ENCODE results near the gene PUM1.
"Not testable (repeated sequence)": the region's sequence is repeated elsewhere in the genome, so short reads cannot be mapped to it uniquely, and the experiment has no call there.

PUM1 gene

GRCh38 chr1:30991862-30992606 is 73.5 kb downstream of the PUM1 start:
- no peak for DNase-seq

- no peak for DNase-seq
Observed at GRCh38 chr1:30990591-30990990, 74.9 kb downstream of the PUM1 start.

- DNase-seq, result no peak
Observed at GRCh38 chr1:30988045-30988444, 77.5 kb downstream of the PUM1 start.

GRCh38 chr1:30986755-30987154 is 78.8 kb downstream of the PUM1 start:
- DNase-seq, result no peak

DNA sequence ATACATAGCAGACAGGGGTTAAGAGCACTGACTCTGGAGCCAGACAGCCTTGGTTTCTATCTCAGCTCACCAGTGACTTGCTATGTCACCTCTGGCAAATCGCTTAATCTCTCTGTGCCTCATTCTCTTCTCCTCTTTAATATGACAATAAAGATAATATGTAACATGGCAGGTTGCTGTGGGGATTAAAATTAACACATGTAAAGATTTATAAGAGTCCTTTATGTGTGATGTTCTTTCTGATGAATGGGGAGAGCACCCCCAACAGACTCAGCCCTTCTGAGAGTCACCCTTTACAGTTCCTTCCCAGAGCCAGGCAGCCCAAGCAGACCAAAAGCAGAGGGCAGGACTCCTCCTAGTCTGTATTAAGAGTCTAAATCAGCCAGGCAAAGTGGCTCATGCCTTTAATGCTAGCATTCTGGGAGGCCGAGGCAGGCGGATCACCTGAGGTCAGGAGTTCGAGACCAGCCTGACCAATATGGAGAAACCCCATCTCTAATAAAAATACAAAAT is 80.5 kb downstream of the PUM1 start:
- no peak for DNase-seq

- DNase-seq, result no peak
Observed at GRCh38 chr1:30984165-30984889, 81.2 kb downstream of the PUM1 start.

DNA sequence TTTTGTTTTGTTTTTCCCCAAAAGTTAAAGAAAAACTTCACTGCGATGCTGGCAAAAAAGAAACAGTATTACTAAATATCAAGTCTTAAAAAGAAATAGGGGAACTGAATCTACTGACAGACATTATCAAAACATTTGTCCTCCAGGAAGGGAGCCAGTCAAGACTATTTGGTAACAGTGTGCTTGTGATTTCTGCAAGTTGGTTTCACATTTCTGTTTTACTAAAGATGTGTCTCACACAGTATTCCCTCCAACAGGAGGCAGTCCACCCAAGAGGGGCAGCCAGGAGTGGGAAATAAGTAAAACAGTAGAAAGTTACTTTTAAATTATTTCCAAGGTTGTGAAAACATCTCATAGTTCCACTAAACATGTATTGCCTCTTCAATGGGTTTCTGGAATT is 82.6 kb downstream of the PUM1 start:
- no peak for DNase-seq

DNA sequence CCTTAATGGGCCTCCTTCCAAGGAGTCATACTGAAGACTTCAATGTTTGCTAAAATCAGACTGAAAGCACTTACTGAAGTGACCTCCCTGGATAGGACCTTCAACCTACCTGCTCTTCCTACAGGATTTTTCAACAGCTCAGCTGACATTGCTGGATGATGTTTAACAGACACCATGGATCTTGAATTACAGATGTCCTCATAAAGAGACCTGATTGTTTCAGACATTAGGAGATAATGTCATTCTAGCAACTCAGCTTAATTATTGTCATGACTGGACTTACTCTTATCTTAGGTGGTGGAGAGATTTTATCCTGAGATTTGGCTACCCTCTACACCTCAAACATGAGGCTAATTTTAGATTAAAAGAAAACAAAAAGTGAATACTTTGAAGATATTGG is 83.1 kb downstream of the PUM1 start:
- no peak for DNase-seq

DNA sequence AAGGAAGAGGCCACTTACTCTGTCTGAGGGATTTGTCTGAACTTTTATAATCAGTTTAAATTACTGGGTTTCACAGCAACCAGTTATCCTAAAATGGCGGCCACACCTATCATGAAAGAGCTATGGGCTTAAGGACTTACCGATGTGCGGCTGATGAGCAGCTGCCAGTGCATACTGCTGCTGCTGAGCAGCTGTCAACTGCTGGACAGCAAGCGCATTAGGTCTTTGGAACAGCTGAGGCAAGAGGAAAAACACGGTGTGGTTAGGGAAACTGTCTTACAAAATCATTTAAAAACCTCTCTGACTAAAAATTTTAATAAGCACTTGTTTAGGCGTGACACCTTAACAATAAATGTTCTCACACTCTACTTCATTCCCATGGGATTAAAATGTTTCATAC is 84.3 kb downstream of the PUM1 start:
- no peak for DNase-seq

GRCh38 chr1:30977511-30977910 is 88.0 kb downstream of the PUM1 start:
- DNase-seq, result no peak

GRCh38 chr1:30977105-30977504 is 88.4 kb downstream of the PUM1 start:
- DNase-seq, result no peak

- DNase-seq, result no peak
Observed at GRCh38 chr1:30976143-30976542, 89.4 kb downstream of the PUM1 start.

GRCh38 chr1:30975217-30975616 is 90.3 kb downstream of the PUM1 start:
- no peak for DNase-seq

DNA sequence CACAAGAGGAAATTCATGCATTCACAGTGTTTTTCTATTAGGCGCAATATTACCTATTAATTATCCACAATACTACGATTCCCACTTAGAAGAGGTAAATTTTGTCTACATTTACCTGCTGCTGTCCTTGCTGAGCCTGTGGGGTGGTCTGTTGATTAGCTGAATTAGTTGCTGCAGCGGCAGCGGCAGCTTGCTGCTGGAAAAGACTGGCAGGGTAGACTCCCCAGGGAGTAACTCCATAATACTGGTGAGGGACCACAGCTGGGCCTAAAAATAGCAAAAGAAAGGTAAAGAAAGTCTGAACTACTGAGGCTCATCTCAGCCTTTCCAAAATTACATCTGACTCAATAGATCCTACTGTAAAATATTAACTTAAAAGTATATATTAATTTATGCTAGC is 91.0 kb downstream of the PUM1 start:
- DNase-seq, result no peak

DNA sequence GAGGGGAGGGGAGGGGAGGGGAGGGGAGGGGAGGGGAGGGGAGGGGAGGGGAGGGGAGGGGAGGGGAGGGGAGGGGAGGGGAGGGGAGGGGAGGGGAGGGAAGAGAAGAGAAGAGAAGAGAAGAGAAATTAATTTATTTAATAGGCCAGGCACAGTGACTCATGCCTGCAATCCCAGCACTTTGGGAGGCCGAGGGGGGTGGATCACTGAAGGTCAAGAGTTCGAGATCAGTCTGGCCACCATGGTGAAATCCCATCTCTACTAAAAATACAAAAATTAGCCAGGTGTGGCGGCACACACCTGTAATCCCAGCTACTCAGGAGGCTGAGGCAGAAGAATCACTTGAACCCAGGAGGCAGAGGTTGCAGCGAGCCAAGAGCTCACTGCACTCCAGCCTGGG is 93.2 kb downstream of the PUM1 start:
- DNase-seq, result not testable (repeated sequence)

- DNase-seq, result no peak
Observed at GRCh38 chr1:30971496-30971895, 94.0 kb downstream of the PUM1 start.

DNA sequence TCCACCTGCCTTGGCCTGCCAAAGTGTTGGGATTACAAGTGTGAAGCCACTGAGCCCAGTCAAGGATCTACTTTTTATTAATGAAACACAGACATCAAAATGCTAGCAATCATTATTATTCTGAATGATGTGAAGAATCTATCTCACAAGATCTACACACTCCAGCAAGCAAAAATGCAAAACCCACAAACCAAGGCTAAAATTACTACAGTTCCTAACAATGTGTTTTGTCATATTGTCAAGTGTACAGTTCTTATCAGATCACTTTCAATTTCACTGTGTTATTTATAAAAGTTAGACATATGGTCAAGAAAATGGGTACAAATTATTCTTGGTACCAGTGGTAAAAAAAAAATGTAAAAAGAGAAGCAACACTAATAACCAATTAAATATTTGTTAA is 95.6 kb downstream of the PUM1 start:
- DNase-seq, result no peak

DNA sequence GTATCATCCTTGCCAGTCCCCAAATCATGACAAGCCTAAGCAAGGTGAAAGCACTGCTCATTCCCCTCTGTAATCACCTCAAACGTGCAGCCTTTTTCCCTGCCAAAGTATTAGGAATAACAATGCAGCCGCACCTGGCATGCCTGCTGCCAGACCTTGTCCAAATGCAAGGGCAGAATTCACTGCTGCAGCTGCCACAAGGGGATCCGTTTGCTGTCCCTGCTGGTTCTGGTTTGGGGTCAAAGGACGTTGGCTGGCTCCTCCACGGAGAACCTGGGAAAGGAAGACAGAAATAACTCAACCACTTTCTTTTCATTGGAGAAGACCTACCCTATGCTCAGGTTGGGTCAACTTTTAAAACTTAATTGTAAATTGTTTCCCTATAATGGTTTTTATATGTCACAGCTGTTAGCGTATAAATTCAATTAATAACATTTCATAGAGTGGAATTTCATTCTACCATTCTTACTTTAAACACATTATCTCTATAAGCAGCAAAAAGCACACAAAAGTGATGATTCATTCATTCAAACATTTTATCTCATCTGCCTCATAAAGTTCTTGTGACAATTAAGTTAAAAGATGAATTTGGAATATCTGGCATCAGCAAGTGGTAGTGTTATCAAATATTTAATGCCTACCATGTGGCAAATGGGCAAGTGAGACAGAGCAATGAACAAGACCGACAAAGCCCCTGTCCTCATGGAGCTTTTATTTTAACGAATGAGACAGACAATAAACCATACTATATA is 97.1 kb downstream of the PUM1 start:
- no peak for DNase-seq

- DNase-seq, result no peak
Observed at GRCh38 chr1:30966690-30967369, 98.7 kb downstream of the PUM1 start.

DNA sequence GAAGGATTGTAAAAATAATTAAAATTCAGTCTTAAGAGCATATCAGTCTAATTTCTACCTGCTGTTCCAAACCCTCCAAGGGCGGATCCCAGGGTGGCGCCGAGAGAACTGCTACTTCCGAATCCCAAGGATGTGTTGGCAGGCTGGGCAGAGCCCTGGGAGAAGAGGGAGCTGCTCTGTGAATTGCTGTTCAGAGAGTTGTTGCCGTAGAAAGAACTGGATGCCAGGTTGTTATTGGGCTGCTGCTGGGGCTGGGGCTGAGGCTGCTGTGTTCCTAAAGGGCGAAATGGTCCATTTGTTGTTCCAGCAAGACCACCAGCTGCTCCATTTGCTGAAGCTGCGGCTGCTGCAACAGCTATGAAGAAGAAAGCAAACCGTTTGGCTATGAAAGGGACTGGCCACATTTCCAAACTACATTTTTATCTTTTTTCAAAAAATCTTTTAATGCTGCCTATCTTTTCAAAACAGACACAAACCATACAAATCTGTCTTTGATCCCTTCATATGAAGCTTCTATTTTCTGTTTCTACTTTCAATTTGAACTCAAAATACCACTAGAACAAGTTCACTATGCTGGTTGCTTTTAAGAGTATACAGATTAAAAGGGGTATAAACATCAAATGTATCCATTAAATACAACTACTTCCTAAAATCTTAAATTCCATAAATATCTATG is 99.5 kb downstream of the PUM1 start:
- DNase-seq, result no peak

- DNase-seq, result no peak
Observed at GRCh38 chr1:30964706-30965105, 100.8 kb downstream of the PUM1 start.

Data from activated CD4-positive, alpha-beta T cell treated with anti-CD3 and anti-CD28 coated beads, Interleukin-2, amount 50 U/mL, for 48 hours (primary cell).